ENCODE data around the gene WIZ.
"Not testable (repeated sequence)": the region's sequence is repeated elsewhere in the genome, so short reads cannot be mapped to it uniquely, and the experiment has no call there.

WIZ gene, protein sequence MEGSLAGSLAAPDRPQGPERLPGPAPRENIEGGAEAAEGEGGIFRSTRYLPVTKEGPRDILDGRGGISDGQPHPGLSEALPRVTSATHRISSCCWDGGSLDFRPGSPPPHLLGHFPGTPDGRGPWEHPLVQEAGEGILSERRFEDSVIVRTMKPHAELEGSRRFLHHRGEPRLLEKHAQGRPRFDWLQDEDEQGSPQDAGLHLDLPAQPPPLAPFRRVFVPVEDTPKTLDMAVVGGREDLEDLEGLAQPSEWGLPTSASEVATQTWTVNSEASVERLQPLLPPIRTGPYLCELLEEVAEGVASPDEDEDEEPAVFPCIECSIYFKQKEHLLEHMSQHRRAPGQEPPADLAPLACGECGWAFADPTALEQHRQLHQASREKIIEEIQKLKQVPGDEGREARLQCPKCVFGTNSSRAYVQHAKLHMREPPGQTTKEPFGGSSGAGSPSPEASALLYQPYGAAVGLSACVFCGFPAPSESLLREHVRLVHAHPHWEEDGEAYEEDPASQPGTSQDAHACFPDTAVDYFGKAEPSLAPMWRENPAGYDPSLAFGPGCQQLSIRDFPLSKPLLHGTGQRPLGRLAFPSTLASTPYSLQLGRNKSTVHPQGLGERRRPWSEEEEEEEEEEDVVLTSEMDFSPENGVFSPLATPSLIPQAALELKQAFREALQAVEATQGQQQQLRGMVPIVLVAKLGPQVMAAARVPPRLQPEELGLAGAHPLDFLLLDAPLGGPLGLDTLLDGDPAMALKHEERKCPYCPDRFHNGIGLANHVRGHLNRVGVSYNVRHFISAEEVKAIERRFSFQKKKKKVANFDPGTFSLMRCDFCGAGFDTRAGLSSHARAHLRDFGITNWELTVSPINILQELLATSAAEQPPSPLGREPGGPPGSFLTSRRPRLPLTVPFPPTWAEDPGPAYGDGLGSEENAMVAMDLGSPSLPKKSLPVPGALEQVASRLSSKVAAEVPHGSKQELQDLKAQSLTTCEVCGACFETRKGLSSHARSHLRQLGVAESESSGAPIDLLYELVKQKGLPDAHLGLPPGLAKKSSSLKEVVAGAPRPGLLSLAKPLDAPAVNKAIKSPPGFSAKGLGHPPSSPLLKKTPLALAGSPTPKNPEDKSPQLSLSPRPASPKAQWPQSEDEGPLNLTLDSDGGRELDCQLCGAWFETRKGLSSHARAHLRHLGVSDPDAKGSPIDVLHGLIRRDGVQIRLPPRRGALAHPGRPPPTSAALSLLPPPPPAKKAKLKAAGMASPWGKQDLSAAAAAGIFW (N-terminal part only)

GRCh38 chr19:15449620-15450527, at the start of gene WIZ:
Gene WIZ, minus strand, starts transcription at chr19:15449956. Its CDS starts 1,649 bp downstream, at chr19:15448307.
- peak; percentile 70 for DNase-seq (ENCODE audit: low read depth)

DNA sequence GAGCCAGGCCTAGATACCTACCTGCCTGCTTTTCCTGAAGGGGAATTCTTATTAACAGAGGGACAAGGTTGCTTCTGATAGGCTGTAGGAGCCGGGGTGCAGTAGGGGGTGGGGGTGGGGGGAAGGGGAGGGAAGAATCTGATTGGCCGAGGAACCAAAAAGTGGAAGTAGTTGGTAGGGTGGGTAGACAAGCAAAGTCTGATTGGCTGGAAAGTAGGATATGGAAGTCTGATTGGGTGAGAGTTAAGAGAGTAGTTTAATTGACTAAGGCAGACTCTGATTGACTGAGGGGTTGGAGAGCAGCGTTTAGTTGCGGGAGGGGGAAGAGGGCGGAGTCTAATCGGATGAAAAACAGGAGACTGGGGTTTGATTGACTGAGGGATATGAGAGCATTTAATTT, 49.2 kb upstream of the WIZ start:
- no peak for DNase-seq (ENCODE audit: low read depth)

- no peak for DNase-seq (ENCODE audit: low read depth)
Measured at GRCh38 chr19:15498156-15498858, 48.6 kb upstream of the WIZ start.

- no peak for DNase-seq (ENCODE audit: low read depth)
Measured at GRCh38 chr19:15495151-15495550, 45.4 kb upstream of the WIZ start.

GRCh38 chr19:15488489-15489226, 38.9 kb upstream of the WIZ start:
- no peak for DNase-seq (ENCODE audit: low read depth)

GRCh38 chr19:15487038-15487437, 37.3 kb upstream of the WIZ start:
- DNase-seq (ENCODE audit: low read depth), result no peak

DNA sequence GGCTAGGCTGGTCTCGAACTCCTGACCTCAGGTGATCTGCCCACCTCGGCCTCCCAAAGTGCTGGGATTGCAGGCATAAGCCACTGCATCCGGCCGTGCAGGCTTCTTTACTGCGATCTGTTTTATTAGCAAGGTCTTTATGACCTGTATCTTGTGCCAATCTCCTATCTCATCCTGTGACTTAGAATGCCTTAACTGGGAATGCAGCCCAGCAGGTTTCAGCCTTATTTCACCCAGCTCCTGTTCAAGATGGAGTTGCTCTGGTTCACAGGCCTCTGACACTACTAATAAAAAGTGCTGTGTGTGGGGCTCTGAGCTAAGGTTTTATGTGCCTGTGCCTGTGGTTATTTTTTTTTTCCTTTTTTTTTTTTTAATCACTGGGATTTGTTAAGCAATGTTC, 36.0 kb upstream of the WIZ start:
- not testable (repeated sequence) for DNase-seq (ENCODE audit: low read depth)

GRCh38 chr19:15480996-15481395, 31.2 kb upstream of the WIZ start:
- DNase-seq (ENCODE audit: low read depth), result not testable (repeated sequence)

GRCh38 chr19:15479391-15480345, 29.9 kb upstream of the WIZ start, which contains the start of gene PGLYRP2:
Gene PGLYRP2, minus strand, starts transcription at chr19:15479501. Its CDS starts 130 bp downstream, at chr19:15479371.
- DNase-seq (ENCODE audit: low read depth), result no peak

GRCh38 chr19:15476325-15476724, 26.6 kb upstream of the WIZ start:
- DNase-seq (ENCODE audit: low read depth), result no peak

- DNase-seq (ENCODE audit: low read depth), result no peak
Measured at GRCh38 chr19:15475611-15476010, 25.9 kb upstream of the WIZ start.

DNA sequence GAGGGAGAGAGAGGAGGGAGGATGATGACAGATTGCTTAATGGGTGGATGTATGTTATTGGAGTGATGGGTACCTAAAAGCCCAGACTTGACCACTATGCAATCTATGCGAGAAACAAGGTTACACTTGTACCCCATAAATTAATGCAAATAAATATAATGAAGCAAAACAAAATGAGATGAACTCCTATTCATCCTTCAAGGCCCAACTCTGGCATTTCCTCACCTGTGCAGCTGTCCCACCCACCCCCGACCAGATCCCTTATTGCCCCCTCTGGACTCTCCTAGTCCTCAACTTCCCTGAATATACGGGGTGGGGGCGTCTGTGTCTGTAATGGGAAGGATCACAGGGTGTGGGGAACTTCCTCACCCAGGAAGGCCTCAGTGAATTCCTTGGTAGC, 25.4 kb upstream of the WIZ start:
- no peak for DNase-seq (ENCODE audit: low read depth)

GRCh38 chr19:15473821-15474220, 24.1 kb upstream of the WIZ start:
- DNase-seq (ENCODE audit: low read depth), result not testable (repeated sequence)

GRCh38 chr19:15471639-15472101, 21.9 kb upstream of the WIZ start:
- no peak for DNase-seq (ENCODE audit: low read depth)

DNA sequence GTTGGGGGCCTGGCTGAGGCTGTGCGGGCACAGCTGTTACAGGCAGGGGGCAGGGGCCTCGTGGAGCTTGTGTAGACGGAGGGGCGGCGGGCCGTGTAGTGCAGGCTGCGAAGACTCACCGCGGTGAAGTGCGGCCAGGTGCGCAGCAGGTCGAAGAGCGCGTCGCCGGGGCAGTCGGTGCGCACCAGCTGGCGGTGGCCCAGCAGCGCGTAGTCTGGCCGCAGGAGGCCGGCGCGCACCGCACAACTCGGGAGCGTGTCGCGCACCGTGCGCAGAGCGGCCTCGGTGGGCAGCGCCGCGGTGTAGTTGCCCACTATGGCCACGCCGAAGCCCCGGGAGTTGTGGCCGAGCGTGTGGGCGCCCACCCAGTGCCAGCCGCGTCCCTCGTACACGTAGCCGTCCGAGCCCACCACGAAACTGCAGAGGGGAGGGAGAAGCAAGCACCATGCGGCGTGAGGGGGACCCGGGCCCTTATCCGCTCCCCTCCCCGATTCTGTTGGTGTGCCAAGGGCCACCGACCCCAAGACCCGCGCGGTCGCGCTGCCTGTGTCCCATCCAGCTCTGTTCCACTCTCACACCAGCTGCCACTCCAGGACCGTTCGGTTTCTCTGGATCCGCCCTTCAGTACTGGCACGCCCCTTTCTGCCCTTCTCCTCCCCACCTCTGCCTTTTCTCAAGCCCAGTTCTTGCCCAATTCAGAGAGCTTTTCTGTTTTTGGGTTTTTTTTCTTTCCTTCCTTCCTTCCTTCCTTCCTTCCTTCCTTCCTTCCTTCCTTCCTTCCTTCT, 19.9 kb upstream of the WIZ start:
- no peak for DNase-seq (ENCODE audit: low read depth)

DNA sequence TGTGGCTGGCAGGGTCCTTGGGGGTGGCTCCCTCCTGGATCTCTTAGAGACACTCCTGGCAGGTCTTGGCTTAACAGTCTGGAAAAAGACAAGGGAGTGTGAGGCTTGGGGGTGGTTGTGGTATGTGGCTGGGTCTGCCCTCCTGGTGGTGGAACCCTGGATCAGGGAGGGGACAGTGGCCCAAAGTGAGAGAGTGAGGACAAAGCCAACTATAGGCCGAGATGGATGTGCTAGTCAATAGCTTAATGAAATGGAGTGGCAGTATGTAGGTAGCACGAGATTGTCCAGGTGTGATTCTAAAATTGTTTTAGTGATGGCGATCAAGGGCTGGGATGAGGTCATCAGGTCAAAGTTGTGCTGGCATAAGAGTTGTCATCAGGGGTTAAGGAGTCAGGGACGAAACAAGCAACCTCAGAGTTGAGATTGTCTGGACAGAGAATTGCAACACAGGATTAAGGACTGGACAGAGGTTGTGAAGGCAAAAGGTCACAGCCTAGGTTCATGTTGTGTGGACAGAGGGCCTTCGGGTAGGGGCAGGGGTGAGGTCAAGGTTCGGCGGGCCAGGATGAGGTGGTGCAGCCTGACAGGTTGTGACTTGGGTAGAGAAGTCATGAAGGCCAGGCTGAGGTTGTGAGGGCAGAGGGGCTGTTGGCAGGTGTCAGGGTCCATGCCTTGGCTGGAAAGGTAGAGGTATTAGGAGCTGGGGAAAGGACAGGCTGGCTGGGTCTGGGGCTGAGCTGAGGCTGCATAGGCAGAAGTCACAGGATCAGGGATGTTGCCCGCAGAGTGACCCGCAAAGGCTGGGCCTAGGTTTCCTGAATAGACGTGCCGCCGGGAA, 19.1 kb upstream of the WIZ start:
- no peak for DNase-seq (ENCODE audit: low read depth)
